K562 (cell line): ENCODE results near the gene DENND2C. TPM values are rescaled to one million over a fixed set of nuclear protein-coding genes. Genes with fewer than 3 reads are reported as not detected.

Source experiments
- ASH1L ChIP-seq: fragments of 450-650 bp; IDR thresholded peaks from 2 replicates; pipeline ENCODE4 v1.6.1; 2018; ENCODE audit warnings: borderline replicate concordance, mild to moderate bottlenecking, low read depth; ENCODE audit not compliant: partially characterized antibody
- CBX2 ChIP-seq: fragments of 200-600 bp; sonication (generic); IDR thresholded peaks from one replicate; pipeline ENCODE4 v1.6.1; 2012; ENCODE audit warnings: mild to moderate bottlenecking, low read length, inconsistent platforms; ENCODE audit not compliant: insufficient read depth, poor library complexity, severe bottlenecking
- CHD2 ChIP-seq: IDR thresholded peaks from 2 replicates; pipeline ENCODE4 v1.6.1; 2011; ENCODE audit warnings: low read depth, low read length
- EHMT2 ChIP-seq: fragments of 450-650 bp; IDR thresholded peaks from 2 replicates; pipeline ENCODE4 v1.6.1; 2018; ENCODE audit warnings: antibody characterized with exemption
- ETS1 ChIP-seq: conservative IDR thresholded peaks from 2 replicates; pipeline ENCODE4 v1.6.1; 2011; ENCODE audit warnings: low read depth, mild to moderate bottlenecking, low read length; ENCODE audit not compliant: control insufficient read depth
- FOSL1 ChIP-seq: fragments of 200-800 bp; sonication (Bioruptor generic); conservative IDR thresholded peaks from 2 replicates; pipeline ENCODE4 v1.6.1; 2016; ENCODE audit warnings: missing genetic modification characterization, missing compliant biosample characterization
- HCFC1 ChIP-seq: IDR thresholded peaks from 2 replicates; pipeline ENCODE4 v1.6.1; 2012; ENCODE audit warnings: low read depth, low read length, improper control_type of control experiment
- HMG20A ChIP-seq: fragments of 450-650 bp; formaldehyde crosslinking; conservative IDR thresholded peaks from 2 replicates; pipeline ENCODE4 v1.4.0; 2020; ENCODE audit warnings: mild to moderate bottlenecking, mixed read lengths
- ID3 ChIP-seq, 2 experiments: fragments of 250-450 bp in 1 of 2; fragments of 450-650 bp in 1 of 2; sonication (Bioruptor Pico) in 1 of 2; IDR thresholded peaks; 2 replicates each; pipeline versions ENCODE4 v1.6.1 to v1.8.0; 2016 to 2021; ENCODE audit warnings: mild to moderate bottlenecking in 2 of 2, moderate library complexity in 2 of 2, missing compliant biosample characterization in 1 of 2, missing genetic modification characterization in 1 of 2
- MXD1 ChIP-seq: fragments of 250-450 bp; sonication (Bioruptor Pico); IDR thresholded peaks from 2 replicates; pipeline ENCODE4 v1.8.0; 2021; ENCODE audit warnings: borderline replicate concordance, mild to moderate bottlenecking, moderate library complexity; ENCODE audit not compliant: poor library complexity, severe bottlenecking
- NCOR1 ChIP-seq: fragments of 450-650 bp; IDR thresholded peaks from 2 replicates; pipeline ENCODE4 v1.6.1; 2016; ENCODE audit warnings: mild to moderate bottlenecking, moderate library complexity
- PRPF4 ChIP-seq: fragments of 200-400 bp; formaldehyde crosslinking; IDR thresholded peaks from one replicate; pipeline ENCODE4 v1.6.1; 2017; ENCODE audit warnings: low read length, low read depth, mild to moderate bottlenecking; ENCODE audit not compliant: insufficient read depth, poor library complexity, severe bottlenecking
- TCF3 ChIP-seq: sonication (generic); formaldehyde crosslinking; IDR thresholded peaks from 2 replicates; pipeline ENCODE4 v1.4.0; 2020; ENCODE audit warnings: mild to moderate bottlenecking, missing genetic modification reagents
- TSC22D4 ChIP-seq: fragments of 450-650 bp; IDR thresholded peaks from 2 replicates; pipeline ENCODE4 v1.6.1; 2016; ENCODE audit warnings: missing genetic modification characterization, missing biosample characterization, control low read depth
- ZBTB40 ChIP-seq, 2 experiments: fragments of 450-650 bp in 1 of 2; sonication (generic) in 1 of 2; formaldehyde crosslinking in 1 of 2; IDR thresholded peaks; 2 replicates each; pipeline versions ENCODE4 v1.7.1 to v1.9.0; 2016 to 2022; ENCODE audit warnings: inconsistent platforms in 1 of 2, mild to moderate bottlenecking in 1 of 2, missing genetic modification reagents in 1 of 2
- ZEB2 ChIP-seq: fragments of 450-650 bp; IDR thresholded peaks from 2 replicates; pipeline ENCODE4 v1.6.1; 2016
- ZNF140 ChIP-seq: fragments of 250-450 bp; sonication (Bioruptor Pico); IDR thresholded peaks from 2 replicates; pipeline ENCODE4 v1.8.0; 2021; ENCODE audit warnings: moderate library complexity, mild to moderate bottlenecking, inconsistent platforms
- ZNF316 ChIP-seq: fragments of 450-650 bp; IDR thresholded peaks from 2 replicates; pipeline ENCODE4 v1.6.1; 2016
- polyA plus RNA-seq, 8 experiments: library from polyadenylated mRNA; depleted of rRNA in 4 of 8; stranded (reverse) in 5 of 8; unstranded in 3 of 8; fragments of >200 nt; fragmentation: Nextera tagmentation in 2 of 8; fragmentation: Illumina TruSeq in 1 of 8; extraction: Ambion mirVana in 2 of 8; extraction: Trizol in 1 of 8; gene quantifications; 2 replicates each; pipeline versions ENCODE4 v1.2.1 to v1.2.3, GENCODE V29; 2011 to 2014; ENCODE audit warnings: inconsistent platforms in 1 of 8, missing spikeins in 1 of 8
- total RNA-seq, 7 experiments: library from RNA; depleted of rRNA in 6 of 7; stranded (reverse); fragments of >200 nt in 6 of 7; fragmentation: Illumina TruSeq in 2 of 7; extraction: Trizol in 2 of 7; gene quantifications; 2 replicates each; pipeline versions ENCODE4 v1.2.1 to v1.2.3, GENCODE V29; 2011 to 2021; ENCODE audit warnings: low replicate concordance in 1 of 7

Gene DENND2C
- total and polyA plus RNA-seq, 9 of the 15 experiments (the other 6 are each of a cell fraction or from before 2014, with no cell fraction given), result 0.03 to 0.25 (median 0.14) TPM

GRCh38 chr1:114554577-114554976 lies 115.3 kb downstream of the DENND2C start (continued):
- TF ChIP-seq TSC22D4 (tag), result no peak
- TF ChIP-seq ID3 (CRISPR knock-in tag; IDR thresholded peaks at IDR 0.05), result no peak
- no peak for TF ChIP-seq ID3 (tag; IDR thresholded peaks at IDR 0.05)
- no peak for TF ChIP-seq CHD2
- TF ChIP-seq ETS1, result no peak
- no peak for TF ChIP-seq EHMT2
- TF ChIP-seq HMG20A (CRISPR knock-in tag), result no peak
- TF ChIP-seq CBX2, result no peak
- no peak for TF ChIP-seq ZBTB40 (IDR thresholded peaks at IDR 0.05)
- no peak for TF ChIP-seq ZBTB40 (CRISPR knock-in tag; IDR thresholded peaks at IDR 0.05)
- no peak for TF ChIP-seq ZNF140 (CRISPR knock-in tag)
- no peak for TF ChIP-seq ZNF316
- TF ChIP-seq HCFC1, result no peak
- TF ChIP-seq TCF3 (CRISPR knock-in tag), result no peak
- 0 out of 2 replicates have a peak, but pooled peaks have one; percentile 48 for TF ChIP-seq ZEB2
- no peak for TF ChIP-seq MXD1 (CRISPR knock-in tag)
- no peak for TF ChIP-seq ASH1L
- peak; percentile 61 for TF ChIP-seq FOSL1 (tag)
- no peak for TF ChIP-seq NCOR1
- TF ChIP-seq PRPF4, result no peak
